H9 (cell line): Measurements from ENCODE around the gene GCK. TPM values are rescaled to one million over a fixed set of nuclear protein-coding genes. Genes with fewer than 3 reads are reported as not detected.

ENCODE experiments used
- DNase-seq: peaks from one replicate; pipeline ENCODE4 v3.0.0-alpha.2; 2017
- H2AFZ ChIP-seq: one replicate; pipeline ENCODE4 v1.6.1; 2013; ENCODE audit warnings: mild to moderate bottlenecking, low read length, control low read depth, moderate library complexity
- H2AK5ac ChIP-seq: 2 replicates; pipeline ENCODE4 v1.6.1; 2013; ENCODE audit warnings: low read length, control low read depth, mixed read lengths; ENCODE audit not compliant: insufficient read length
- H2BK120ac ChIP-seq: one replicate; pipeline ENCODE4 v1.6.1; 2013; ENCODE audit warnings: low read depth, mild to moderate bottlenecking, low read length, control low read depth, inconsistent platforms; ENCODE audit not compliant: poor library complexity, severe bottlenecking
- H2BK12ac ChIP-seq: 2 replicates; pipeline ENCODE4 v1.6.1; 2013; ENCODE audit warnings: low read length, control low read depth, mixed read lengths, low read depth; ENCODE audit not compliant: insufficient read length
- H2BK15ac ChIP-seq: 2 replicates; pipeline ENCODE4 v1.6.1; 2013; ENCODE audit warnings: low read depth, low read length, control low read depth
- H2BK20ac ChIP-seq: one replicate; pipeline ENCODE4 v1.6.1; 2013; ENCODE audit warnings: low read depth, mild to moderate bottlenecking, low read length, control low read depth, inconsistent platforms; ENCODE audit not compliant: poor library complexity, severe bottlenecking
- H2BK5ac ChIP-seq: 2 replicates; pipeline ENCODE4 v1.6.1; 2013; ENCODE audit warnings: low read length, control low read depth, mixed read lengths; ENCODE audit not compliant: insufficient read length
- H3K14ac ChIP-seq: 2 replicates; pipeline ENCODE4 v1.6.1; 2013; ENCODE audit warnings: low read length, control low read depth; ENCODE audit not compliant: insufficient read depth
- H3K18ac ChIP-seq: 2 replicates; pipeline ENCODE4 v1.6.1; 2013; ENCODE audit warnings: low read depth, mild to moderate bottlenecking, mixed read lengths, low read length, control low read depth; ENCODE audit not compliant: insufficient read length
- H3K23ac ChIP-seq: 2 replicates; pipeline ENCODE4 v1.6.1; 2013; ENCODE audit warnings: low read length, control low read depth, mixed read lengths, low read depth; ENCODE audit not compliant: insufficient read length
- H3K23me2 ChIP-seq: 2 replicates; pipeline ENCODE4 v1.6.1; 2013; ENCODE audit warnings: low read depth, mild to moderate bottlenecking, mixed read lengths, low read length, control low read depth; ENCODE audit not compliant: insufficient read length, poor library complexity, severe bottlenecking
- H3K27ac ChIP-seq: 2 replicates; pipeline ENCODE4 v1.5.1; 2013; ENCODE audit warnings: low read length, control low read depth, mixed read lengths, low read depth; ENCODE audit not compliant: insufficient read length
- H3K27me3 ChIP-seq: 2 replicates; pipeline ENCODE4 v1.6.1; 2013; ENCODE audit warnings: low read length, control low read depth, inconsistent platforms; ENCODE audit not compliant: insufficient read depth
- H3K4ac ChIP-seq: 2 replicates; pipeline ENCODE4 v1.6.1; 2013; ENCODE audit warnings: low read depth, mild to moderate bottlenecking, control low read depth, inconsistent platforms, low read length, moderate library complexity
- H3K4me1 ChIP-seq: 2 replicates; pipeline ENCODE4 v1.6.1; 2013; ENCODE audit warnings: low read length, control low read depth, inconsistent platforms; ENCODE audit not compliant: insufficient read depth
- H3K4me2 ChIP-seq: 2 replicates; pipeline ENCODE4 v1.6.1; 2013; ENCODE audit warnings: low read length, control low read depth, mixed read lengths; ENCODE audit not compliant: insufficient read length, insufficient read depth
- H3K56ac ChIP-seq: 2 replicates; pipeline ENCODE4 v1.6.1; 2013; ENCODE audit warnings: low read depth, mild to moderate bottlenecking, mixed read lengths, low read length, control low read depth; ENCODE audit not compliant: insufficient read length
- H3K79me1 ChIP-seq: 2 replicates; pipeline ENCODE4 v1.6.1; 2013; ENCODE audit warnings: low read depth, mild to moderate bottlenecking, moderate library complexity, low read length, control low read depth, inconsistent platforms; ENCODE audit not compliant: insufficient read depth, poor library complexity, severe bottlenecking
- H3K79me2 ChIP-seq: 2 replicates; pipeline ENCODE4 v1.6.1; 2013; ENCODE audit warnings: low read length, control low read depth, inconsistent platforms; ENCODE audit not compliant: insufficient read depth
- H3K9ac ChIP-seq: 2 replicates; pipeline ENCODE4 v1.6.1; 2013; ENCODE audit warnings: low read length, control low read depth, mixed read lengths; ENCODE audit not compliant: insufficient read length; ENCODE audit errors: extremely low read depth
- H3K9me3 ChIP-seq: one replicate; pipeline ENCODE4 v1.6.1; 2013; ENCODE audit warnings: low read depth, low read length, inconsistent platforms; ENCODE audit not compliant: control insufficient read depth
- H3T11ph ChIP-seq: one replicate; pipeline ENCODE4 v1.6.1; 2013; ENCODE audit warnings: mild to moderate bottlenecking, low read length, control low read depth, inconsistent platforms
- H4K20me1 ChIP-seq: one replicate; pipeline ENCODE4 v1.6.1; 2013; ENCODE audit not compliant: control insufficient read depth, insufficient read length, insufficient read depth
- H4K5ac ChIP-seq: 2 replicates; pipeline ENCODE4 v1.6.1; 2013; ENCODE audit warnings: low read depth, mild to moderate bottlenecking, mixed read lengths, low read length, control low read depth; ENCODE audit not compliant: insufficient read length
- H4K8ac ChIP-seq: replicated peaks from 2 replicates; pipeline ENCODE4 v1.6.1; 2013; ENCODE audit warnings: low read length, control low read depth, mixed read lengths, low read depth; ENCODE audit not compliant: insufficient read length
- H4K91ac ChIP-seq: 2 replicates; pipeline ENCODE4 v1.6.1; 2013; ENCODE audit warnings: low read depth, mild to moderate bottlenecking, moderate library complexity, mixed read lengths, low read length, control low read depth; ENCODE audit not compliant: insufficient read length
- H3K27ac Mint-ChIP-seq, 3 experiments: 2 replicates in 2 of 3; 3 replicates in 1 of 3; pipeline ENCODE4 v1.8.0; 2020 to 2021; ENCODE audit warnings: mixed read lengths in 3 of 3, mild to moderate bottlenecking in 1 of 3, moderate library complexity in 1 of 3
- H3K27me3 Mint-ChIP-seq: 2 replicates; pipeline ENCODE4 v1.8.0; 2021; ENCODE audit warnings: low read depth, mild to moderate bottlenecking, moderate library complexity, mixed read lengths
- H3K36me3 Mint-ChIP-seq, 3 experiments: 2 replicates in 2 of 3; 3 replicates in 1 of 3; pipeline ENCODE4 v1.8.0; 2020 to 2021; ENCODE audit warnings: low read depth in 3 of 3, mixed read lengths in 3 of 3; ENCODE audit not compliant: insufficient read depth in 1 of 3
- H3K4me1 Mint-ChIP-seq, 2 experiments: 2 replicates each; pipeline ENCODE4 v1.8.0; 2020; ENCODE audit warnings: mixed read lengths in 2 of 2
- H3K4me3 Mint-ChIP-seq, 2 experiments: 2 replicates in 1 of 2; 3 replicates in 1 of 2; pipeline ENCODE4 v1.8.0; 2020 to 2021; ENCODE audit warnings: mild to moderate bottlenecking in 2 of 2, mixed read lengths in 2 of 2, moderate library complexity in 1 of 2
- H3K9me3 Mint-ChIP-seq, 2 experiments: 2 replicates in 1 of 2; 3 replicates in 1 of 2; pipeline ENCODE4 v1.8.0; 2020; ENCODE audit warnings: mild to moderate bottlenecking in 2 of 2, mixed read lengths in 2 of 2, moderate library complexity in 1 of 2
- WGBS: extraction: QIAGEN DNeasy Blood & Tissue Kit; methylation state at CpG from one replicate; pipeline ENCODE4 v1.1.7; 2013; ENCODE audit warnings: missing lambda C conversion rate, low lambda C conversion rate, mixed read lengths; ENCODE audit not compliant: insufficient read length; ENCODE audit errors: extremely low coverage; 5-methylcytosine and 5-hydroxymethylcytosine counted together
- total RNA-seq: library from RNA; stranded (reverse); gene quantifications from 2 replicates; pipeline ENCODE4 v1.2.1, GENCODE V29; 2021
- TF ChIP-seq, protein P1 (sequence below): fragments of 200-600 bp; sonication (generic); conservative IDR thresholded peaks from 3 replicates; pipeline ENCODE4 v1.8.0; 2021; ENCODE audit warnings: antibody characterized with exemption, mild to moderate bottlenecking

GCK gene
- total RNA-seq, 1 experiment from 2014 or later, result 0.98 TPM

DNA sequence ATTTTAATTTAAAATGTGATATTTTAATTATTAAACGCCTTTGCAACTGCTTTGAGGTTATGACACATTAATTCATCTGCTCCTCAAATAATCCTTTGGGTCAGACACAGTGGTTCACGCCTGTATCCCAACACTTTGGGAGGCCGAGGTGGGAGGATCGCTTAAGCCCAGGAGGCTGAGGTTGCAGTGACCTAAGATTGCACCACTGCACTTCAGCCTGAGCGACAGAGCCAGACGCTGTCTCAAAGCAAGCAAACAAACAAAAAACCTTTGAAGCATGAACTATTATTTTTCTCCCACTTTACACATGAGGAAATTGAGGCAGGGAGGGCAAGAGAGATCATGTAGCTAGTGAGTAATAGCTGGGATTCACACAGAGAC lies 64.4 kb downstream of the GCK start:
- no peak overlapping the region for H2BK20ac ChIP-seq
- no peaks in the 10 kb centered on the region for H3K9me3 ChIP-seq
- H2BK15ac ChIP-seq, result no peak overlapping the region
- no peak overlapping the region for H3T11ph ChIP-seq
- no peak overlapping the region for H4K5ac ChIP-seq
- H4K91ac ChIP-seq, result no peak overlapping the region
- no peak overlapping the region for H2BK120ac ChIP-seq
- Mint-ChIP-seq H3K36me3 (peaks cover 9 to 28% (median 20%) of the 10 kb centered on the region in 3 experiments), H3K27me3 (peaks cover 45% of the 10 kb centered on the region), H3K4me1 (peaks cover 10 to 12% of the 10 kb centered on the region in 2 experiments), H3K27ac (no peak overlapping the region), H3K4me3 (peak overlapping the region in 1 of 2 experiments; percentile 50; a peak in 2 of 5 replicates), H3K9me3 (peaks cover 8 to 9% of the 10 kb centered on the region in 2 experiments)
- H3K27me3 ChIP-seq, result no peaks in the 10 kb centered on the region
- no peak overlapping the region for H3K56ac ChIP-seq
- no peak overlapping the region for H3K9ac ChIP-seq
- no peak overlapping the region for H3K14ac ChIP-seq
- H4K20me1 ChIP-seq, result no peaks in the 10 kb centered on the region
- no peak overlapping the region for H3K23ac ChIP-seq
- no peak overlapping the region for H3K4ac ChIP-seq
- peaks cover 11% of the 10 kb centered on the region for H3K23me2 ChIP-seq
- H2BK5ac ChIP-seq, result no peak overlapping the region
- DNase-seq, result no peak
- H3K79me1 ChIP-seq, result peaks cover 2% of the 10 kb centered on the region
- H3K18ac ChIP-seq, result no peak overlapping the region
- H3K27ac ChIP-seq, result no peak overlapping the region
- TF ChIP-seq, protein P1, sequence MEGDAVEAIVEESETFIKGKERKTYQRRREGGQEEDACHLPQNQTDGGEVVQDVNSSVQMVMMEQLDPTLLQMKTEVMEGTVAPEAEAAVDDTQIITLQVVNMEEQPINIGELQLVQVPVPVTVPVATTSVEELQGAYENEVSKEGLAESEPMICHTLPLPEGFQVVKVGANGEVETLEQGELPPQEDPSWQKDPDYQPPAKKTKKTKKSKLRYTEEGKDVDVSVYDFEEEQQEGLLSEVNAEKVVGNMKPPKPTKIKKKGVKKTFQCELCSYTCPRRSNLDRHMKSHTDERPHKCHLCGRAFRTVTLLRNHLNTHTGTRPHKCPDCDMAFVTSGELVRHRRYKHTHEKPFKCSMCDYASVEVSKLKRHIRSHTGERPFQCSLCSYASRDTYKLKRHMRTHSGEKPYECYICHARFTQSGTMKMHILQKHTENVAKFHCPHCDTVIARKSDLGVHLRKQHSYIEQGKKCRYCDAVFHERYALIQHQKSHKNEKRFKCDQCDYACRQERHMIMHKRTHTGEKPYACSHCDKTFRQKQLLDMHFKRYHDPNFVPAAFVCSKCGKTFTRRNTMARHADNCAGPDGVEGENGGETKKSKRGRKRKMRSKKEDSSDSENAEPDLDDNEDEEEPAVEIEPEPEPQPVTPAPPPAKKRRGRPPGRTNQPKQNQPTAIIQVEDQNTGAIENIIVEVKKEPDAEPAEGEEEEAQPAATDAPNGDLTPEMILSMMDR, result no peak
- no peak overlapping the region for H4K8ac ChIP-seq
- H3K4me1 ChIP-seq, result no peaks in the 10 kb centered on the region
- H2AFZ ChIP-seq, result no peak overlapping the region
- H3K79me2 ChIP-seq, result no peaks in the 10 kb centered on the region; the same call in 1 of the 2 replicates
- no peak overlapping the region for H3K4me2 ChIP-seq
- H2BK12ac ChIP-seq, result no peak overlapping the region
- no peak overlapping the region for H2AK5ac ChIP-seq
- WGBS, result no CpG with 5 or more reads among the region's 6 CpGs
